Measurements from ENCODE around the gene AKR1C4.

GRCh38 chr10:5151076-5151475, 45.6 kb upstream of the AKR1C4 start:
- TF ChIP-seq POLR2A (IDR thresholded peaks at IDR 0.05; ENCODE audit: control extremely low read depth in 1 of 2, low read depth in 2 of 2, low read length in 2 of 2) (no peak), CTCF (IDR thresholded peaks at IDR 0.05; ENCODE audit: control extremely low read depth in 1 of 3, insufficient read depth in 1 of 3, low read depth in 1 of 3, low read length in 3 of 3) (no peak), HDAC6 (IDR thresholded peaks at IDR 0.05; ENCODE audit: low read depth, low read length) (no peak), EZH2 (IDR thresholded peaks at IDR 0.05; ENCODE audit: low read depth, low read length, severe bottlenecking) (no peak)

All from H1 (cell line).